Endodermal cell (in vitro differentiated cells): ENCODE measurements around the gene PLSCR3. TPM values are rescaled to one million over a fixed set of nuclear protein-coding genes. Genes with fewer than 3 reads are reported as not detected.

Source experiments
- DNase-seq: peaks from one replicate; pipeline ENCODE4 v3.0.0-alpha.2; 2017
- H3K27ac ChIP-seq: 2 replicates; pipeline ENCODE4 v1.5.1; 2013; ENCODE audit warnings: mild to moderate bottlenecking, low read depth, low read length, moderate library complexity
- H3K27me3 ChIP-seq: 2 replicates; pipeline ENCODE4 v1.6.1; 2013; ENCODE audit warnings: mild to moderate bottlenecking, low read length, moderate library complexity; ENCODE audit not compliant: insufficient read depth, control insufficient read depth, poor library complexity, severe bottlenecking
- H3K36me3 ChIP-seq: 2 replicates; pipeline ENCODE4 v1.7.0; 2013; ENCODE audit warnings: mild to moderate bottlenecking, low read length, moderate library complexity; ENCODE audit not compliant: control insufficient read depth, insufficient read depth
- H3K4me1 ChIP-seq: one replicate; pipeline ENCODE4 v1.7.0; 2013; ENCODE audit warnings: low read length; ENCODE audit not compliant: control insufficient read depth, insufficient read depth
- H3K4me3 ChIP-seq: 2 replicates; pipeline ENCODE4 v1.5.1; 2013; ENCODE audit warnings: mild to moderate bottlenecking, low read length, moderate library complexity
- H3K9ac ChIP-seq: 2 replicates; pipeline ENCODE4 v1.6.1; 2013; ENCODE audit warnings: mild to moderate bottlenecking, low read length, moderate library complexity; ENCODE audit not compliant: poor library complexity, severe bottlenecking; ENCODE audit errors: extremely low read depth
- H3K9me3 ChIP-seq: 2 replicates; pipeline ENCODE4 v1.6.1; 2013; ENCODE audit warnings: mild to moderate bottlenecking, low read length, moderate library complexity; ENCODE audit not compliant: control insufficient read depth
- H3K27ac Mint-ChIP-seq: 2 replicates; pipeline ENCODE4 v1.8.0; 2020; ENCODE audit warnings: mixed read lengths
- H3K27me3 Mint-ChIP-seq: 2 replicates; pipeline ENCODE4 v1.8.0; 2021; ENCODE audit warnings: mild to moderate bottlenecking, mixed read lengths; ENCODE audit not compliant: insufficient read depth
- H3K36me3 Mint-ChIP-seq: 2 replicates; pipeline ENCODE4 v1.8.0; 2020; ENCODE audit warnings: low read depth, mixed read lengths
- H3K4me1 Mint-ChIP-seq: 2 replicates; pipeline ENCODE4 v1.8.0; 2020; ENCODE audit warnings: mixed read lengths
- H3K4me3 Mint-ChIP-seq: 2 replicates; pipeline ENCODE4 v1.8.0; 2020; ENCODE audit warnings: mild to moderate bottlenecking, moderate library complexity, mixed read lengths
- H3K9me3 Mint-ChIP-seq: 2 replicates; pipeline ENCODE4 v1.8.0; 2020; ENCODE audit warnings: mild to moderate bottlenecking, mixed read lengths
- WGBS, 2 experiments: methylation state at CpG; one replicate each; pipeline versions ENCODE4 v1.1.5 to v1.1.7; 2013; ENCODE audit warnings: missing lambda C conversion rate in 2 of 2, mixed read lengths in 1 of 2; ENCODE audit not compliant: insufficient coverage in 1 of 2, insufficient read length in 1 of 2; 5-methylcytosine and 5-hydroxymethylcytosine counted together
- total RNA-seq, 2 donors: library from RNA; stranded (reverse); fragmentation: NEBNext Ultra II Directional in 1 of 2; extraction: Animal tissue kit (Norgen Biotek cat#: 25700) in 1 of 2; gene quantifications; 2 replicates in 1 of 2; 3 replicates in 1 of 2; pipeline ENCODE4 v1.2.1, GENCODE V29; 2021
- TF ChIP-seq, protein P1 (sequence below): fragments of 200-600 bp; sonication (generic); conservative IDR thresholded peaks from 2 replicates; pipeline ENCODE4 v1.5.0; 2021; ENCODE audit warnings: antibody characterized with exemption, mild to moderate bottlenecking

PLSCR3 gene
- total RNA-seq, 2 donors from 2014 or later = 21.0 to 26.2 TPM

GRCh38 chr17:7435676-7436555 is 41.6 kb upstream of the PLSCR3 start:
- WGBS, 2 experiments = 7 to 9% methylated on average over 36 to 49 of the region's 49 CpGs
- Mint-ChIP-seq H3K4me3 (peak overlapping the region; percentile 83), H3K27me3 (peaks cover 50% of the 10 kb centered on the region), H3K9me3 (no peaks in the 10 kb centered on the region), H3K36me3 (no peaks in the 10 kb centered on the region), H3K27ac (peak overlapping the region; percentile 87), H3K4me1 (peaks cover 13% of the 10 kb centered on the region)
- Histone ChIP-seq H3K9ac (peak overlapping the region; percentile 57), H3K27me3 (peaks cover 36% of the 10 kb centered on the region), H3K27ac (no peak overlapping the region), H3K4me3 (peak overlapping the region; percentile 85), H3K36me3 (no peaks in the 10 kb centered on the region), H3K4me1 (peaks cover 3% of the 10 kb centered on the region), H3K9me3 (no peaks in the 10 kb centered on the region)
- peak; percentile 94 for DNase-seq
- TF ChIP-seq, protein P1, sequence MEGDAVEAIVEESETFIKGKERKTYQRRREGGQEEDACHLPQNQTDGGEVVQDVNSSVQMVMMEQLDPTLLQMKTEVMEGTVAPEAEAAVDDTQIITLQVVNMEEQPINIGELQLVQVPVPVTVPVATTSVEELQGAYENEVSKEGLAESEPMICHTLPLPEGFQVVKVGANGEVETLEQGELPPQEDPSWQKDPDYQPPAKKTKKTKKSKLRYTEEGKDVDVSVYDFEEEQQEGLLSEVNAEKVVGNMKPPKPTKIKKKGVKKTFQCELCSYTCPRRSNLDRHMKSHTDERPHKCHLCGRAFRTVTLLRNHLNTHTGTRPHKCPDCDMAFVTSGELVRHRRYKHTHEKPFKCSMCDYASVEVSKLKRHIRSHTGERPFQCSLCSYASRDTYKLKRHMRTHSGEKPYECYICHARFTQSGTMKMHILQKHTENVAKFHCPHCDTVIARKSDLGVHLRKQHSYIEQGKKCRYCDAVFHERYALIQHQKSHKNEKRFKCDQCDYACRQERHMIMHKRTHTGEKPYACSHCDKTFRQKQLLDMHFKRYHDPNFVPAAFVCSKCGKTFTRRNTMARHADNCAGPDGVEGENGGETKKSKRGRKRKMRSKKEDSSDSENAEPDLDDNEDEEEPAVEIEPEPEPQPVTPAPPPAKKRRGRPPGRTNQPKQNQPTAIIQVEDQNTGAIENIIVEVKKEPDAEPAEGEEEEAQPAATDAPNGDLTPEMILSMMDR = peak; percentile 36

- Mint-ChIP-seq H3K4me3 (no peak overlapping the region), H3K9me3 (no peaks in the 10 kb centered on the region), H3K27me3 (peaks cover 28% of the 10 kb centered on the region), H3K36me3 (no peaks in the 10 kb centered on the region), H3K4me1 (no peaks in the 10 kb centered on the region), H3K27ac (no peak overlapping the region)
- TF ChIP-seq, protein P1 = no peak
- DNase-seq = no peak
- H3K27me3 ChIP-seq = peaks cover 9% of the 10 kb centered on the region
- 95 to 99% methylated on average over 10 to 11 of the region's 11 CpGs for WGBS, 2 experiments
- H3K9ac ChIP-seq = no peak overlapping the region
- no peak overlapping the region for H3K4me3 ChIP-seq
- H3K27ac ChIP-seq = no peak overlapping the region
- H3K4me1 ChIP-seq = peaks cover 3% of the 10 kb centered on the region
- no peaks in the 10 kb centered on the region for H3K36me3 ChIP-seq
- no peaks in the 10 kb centered on the region for H3K9me3 ChIP-seq
Observed at GRCh38 chr17:7432296-7432695, 38.0 kb upstream of the PLSCR3 start.

- no peaks in the 10 kb centered on the region for H3K9me3 Mint-ChIP-seq
- no peaks in the 10 kb centered on the region for H3K4me1 Mint-ChIP-seq
- DNase-seq = no peak
- Histone ChIP-seq H3K4me1 (peaks cover 3% of the 10 kb centered on the region), H3K27ac (no peak overlapping the region), H3K9ac (no peak overlapping the region), H3K4me3 (no peak overlapping the region), H3K36me3 (no peaks in the 10 kb centered on the region), H3K9me3 (no peaks in the 10 kb centered on the region), H3K27me3 (peaks cover 3% of the 10 kb centered on the region)
- H3K27me3 Mint-ChIP-seq = peaks cover 21% of the 10 kb centered on the region
- H3K27ac Mint-ChIP-seq = no peak overlapping the region
- no peak overlapping the region for H3K4me3 Mint-ChIP-seq
- WGBS, 2 experiments = 86 to 89% methylated on average over 1 of the region's 1 CpG
- TF ChIP-seq, protein P1 = no peak
- no peaks in the 10 kb centered on the region for H3K36me3 Mint-ChIP-seq
Observed at GRCh38 chr17:7431231-7431630, 36.9 kb upstream of the PLSCR3 start.
